ENCODE data around the gene ST3GAL2.
"Not testable (repeated sequence)": the region's sequence is repeated elsewhere in the genome, so short reads cannot be mapped to it uniquely, and the experiment has no call there.

The ST3GAL2 gene

DNA sequence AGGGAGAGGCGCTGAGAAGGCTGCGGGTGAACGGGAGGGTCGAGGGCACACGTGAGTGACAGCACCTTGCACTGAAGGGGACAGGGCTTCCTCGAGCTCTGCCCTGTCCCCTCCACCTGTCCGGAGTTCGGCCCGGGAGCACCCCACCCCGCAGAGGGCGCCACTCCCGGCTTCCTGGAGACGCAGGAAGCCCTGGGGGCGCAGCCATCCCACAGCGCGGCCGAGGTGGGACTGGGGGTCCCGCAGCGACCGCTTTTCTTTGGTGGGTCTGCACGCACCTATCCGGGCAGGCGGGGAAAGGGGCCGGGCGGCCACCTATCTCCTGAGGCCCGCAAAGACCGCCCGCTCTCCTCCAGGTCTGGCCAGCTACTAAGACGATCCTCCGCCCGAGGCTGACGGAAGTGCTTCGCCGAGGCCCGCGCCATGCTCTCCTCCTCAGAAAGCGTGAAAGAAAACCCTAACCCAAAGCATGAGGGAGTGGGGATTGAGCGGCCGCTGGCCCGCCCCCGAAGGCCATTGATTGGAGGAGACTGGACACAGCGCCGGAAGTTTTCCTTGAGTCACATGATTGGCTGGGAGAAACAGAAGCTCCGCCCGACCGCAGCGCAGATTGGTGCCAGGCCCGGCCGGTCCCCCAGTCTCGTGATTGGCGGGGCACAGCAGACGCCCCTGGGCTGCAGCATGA is 57.8 kb downstream of the ST3GAL2 start:
- peak; percentile 97 for DNase-seq

DNA sequence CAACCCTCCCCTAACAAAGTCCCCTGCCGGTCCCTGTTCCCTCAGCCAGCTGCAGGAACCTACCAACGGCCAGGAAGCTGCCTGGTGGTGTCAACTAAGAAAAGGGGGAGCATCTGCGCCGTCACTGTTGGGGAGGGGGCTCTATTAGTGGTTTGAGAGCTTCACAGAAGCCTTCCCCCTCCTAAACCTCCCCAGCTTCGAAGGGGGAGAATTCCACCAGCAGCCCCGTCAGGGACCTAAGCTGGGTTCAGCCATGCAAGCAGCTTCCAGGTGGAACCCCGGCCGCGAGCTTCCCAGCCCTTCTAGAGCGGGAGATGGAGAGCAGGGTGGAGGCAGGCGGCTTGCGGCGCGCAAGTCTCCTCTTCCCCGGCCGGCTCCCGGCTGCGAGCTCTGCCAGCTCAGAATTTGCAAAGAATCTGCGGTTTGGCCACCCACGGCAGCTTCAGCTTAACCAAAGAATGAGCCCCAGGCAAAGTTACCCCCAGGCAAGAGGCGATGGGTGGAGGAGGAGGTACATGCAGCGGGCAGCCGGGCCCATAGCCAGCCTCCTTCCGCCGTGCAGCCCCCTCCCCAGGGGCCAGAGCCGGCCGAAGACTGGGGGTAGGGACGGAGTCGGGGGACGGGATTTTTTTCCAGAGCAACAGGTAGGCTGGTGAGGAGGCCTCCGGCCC is 58.5 kb downstream of the ST3GAL2 start:
- peak; percentile 87 for DNase-seq

DNA sequence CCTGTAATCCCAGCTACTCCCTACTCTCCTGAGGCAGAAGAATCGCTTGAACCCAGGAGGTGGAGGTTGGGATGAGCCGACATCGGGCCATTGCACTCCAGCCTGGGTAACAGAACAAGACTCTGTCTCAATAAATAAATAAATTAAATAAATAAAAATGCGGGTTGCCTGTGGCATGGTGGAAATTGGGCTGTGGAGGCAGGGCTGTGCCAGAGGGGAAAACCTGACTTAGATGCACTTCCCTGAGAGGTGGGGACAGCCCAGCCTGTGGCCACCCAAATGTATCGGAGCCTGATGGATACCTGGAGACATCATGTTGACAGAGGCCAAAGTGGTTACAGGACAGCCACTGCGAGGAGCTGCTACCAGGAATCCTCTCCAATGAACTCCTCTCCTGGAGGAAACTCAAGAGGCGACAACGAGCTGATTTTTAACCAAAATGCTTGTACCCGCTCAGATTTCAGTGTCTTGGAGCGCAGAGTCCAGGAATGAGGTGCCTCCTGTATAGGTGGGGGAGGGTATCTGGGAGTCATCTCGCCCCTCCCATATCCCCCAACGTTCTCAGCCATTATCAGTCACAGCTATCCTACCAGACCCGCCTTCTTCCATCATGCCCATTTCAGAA is 59.9 kb downstream of the ST3GAL2 start:
- DNase-seq: no peak

DNA sequence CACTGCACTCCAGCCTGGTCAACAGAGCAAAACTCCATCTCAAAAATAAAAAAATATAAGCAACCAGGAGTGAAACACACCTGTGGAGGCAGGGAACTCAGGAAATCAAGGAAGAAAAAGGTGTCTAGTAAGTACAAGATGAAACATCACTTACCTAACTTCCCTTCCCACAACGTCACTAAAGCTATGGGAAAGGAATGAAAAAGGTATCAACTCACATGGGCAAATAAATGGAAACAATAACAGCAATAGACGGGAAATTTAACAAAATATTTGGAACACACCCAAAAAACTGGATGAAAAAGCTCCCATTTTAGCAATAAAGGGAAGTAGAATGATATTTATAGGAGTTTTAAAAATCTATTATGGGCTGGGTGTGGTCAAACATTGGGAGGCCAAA is 61.1 kb downstream of the ST3GAL2 start:
- DNase-seq: no peak

DNA sequence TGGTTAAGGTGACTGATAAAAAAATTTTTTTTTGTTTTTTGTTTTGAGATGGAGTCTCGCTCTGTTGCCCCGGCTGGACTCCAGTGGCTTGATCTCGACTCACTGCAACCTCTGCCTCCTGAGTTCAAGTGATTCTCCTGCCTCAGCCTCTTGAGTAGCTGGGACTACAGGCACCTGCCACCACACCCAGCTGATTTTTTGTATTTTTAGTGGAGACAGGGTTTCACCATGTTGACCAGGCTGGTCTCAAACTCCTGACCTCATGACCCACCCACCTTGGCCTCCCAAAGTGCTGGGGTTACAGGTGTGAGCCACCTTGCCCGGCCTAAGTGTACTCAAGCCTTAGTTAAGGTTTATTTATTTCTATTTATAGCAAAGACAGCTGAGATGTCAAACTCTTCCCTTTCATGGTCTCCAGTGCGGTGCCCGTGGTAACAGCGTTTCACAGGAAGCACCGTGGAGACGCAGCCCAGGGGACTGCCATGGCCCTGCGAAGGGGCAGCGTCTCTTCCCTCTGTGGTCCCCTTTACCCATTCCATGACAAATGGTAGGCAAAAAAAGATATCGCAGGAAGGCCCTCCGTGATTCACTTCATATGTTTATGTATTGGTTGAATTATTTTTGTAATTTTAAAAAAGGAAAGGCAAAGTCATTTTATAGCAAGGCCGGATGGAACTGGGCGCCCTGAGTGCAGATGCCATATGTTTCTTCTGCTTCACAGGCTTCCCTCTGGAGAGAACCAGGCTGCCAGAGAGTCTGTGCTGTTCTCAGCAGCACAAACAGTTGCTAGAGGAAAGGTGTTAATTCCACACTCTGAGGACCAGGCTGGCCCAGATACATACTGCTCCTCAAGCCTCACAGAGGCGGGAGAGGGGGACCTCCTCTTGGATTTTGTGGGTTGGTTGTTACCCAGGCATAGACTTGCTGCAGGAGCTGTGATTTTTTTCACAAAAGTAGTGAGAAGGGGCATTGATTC is 63.0 kb downstream of the ST3GAL2 start:
- DNase-seq: no peak

DNA sequence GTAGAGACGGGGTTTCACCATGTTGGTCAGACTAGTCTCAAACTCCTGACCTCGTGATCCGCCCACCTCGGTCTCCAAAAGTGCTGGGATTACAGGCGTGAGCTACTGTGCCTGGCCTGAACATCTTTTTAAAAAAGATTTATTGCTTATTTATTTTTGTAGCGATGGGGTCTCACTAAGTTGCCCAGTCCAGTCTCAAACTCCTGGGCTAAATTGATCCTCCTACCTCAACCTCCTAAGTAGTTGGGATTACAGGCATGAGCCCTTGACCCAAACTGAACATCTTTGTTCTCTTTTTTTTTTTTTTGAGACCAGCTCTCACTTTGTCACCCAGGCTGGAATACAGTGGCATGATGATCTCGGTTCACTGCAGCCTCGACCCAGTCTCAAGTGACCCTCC is 64.7 kb downstream of the ST3GAL2 start:
- no peak for DNase-seq

DNA sequence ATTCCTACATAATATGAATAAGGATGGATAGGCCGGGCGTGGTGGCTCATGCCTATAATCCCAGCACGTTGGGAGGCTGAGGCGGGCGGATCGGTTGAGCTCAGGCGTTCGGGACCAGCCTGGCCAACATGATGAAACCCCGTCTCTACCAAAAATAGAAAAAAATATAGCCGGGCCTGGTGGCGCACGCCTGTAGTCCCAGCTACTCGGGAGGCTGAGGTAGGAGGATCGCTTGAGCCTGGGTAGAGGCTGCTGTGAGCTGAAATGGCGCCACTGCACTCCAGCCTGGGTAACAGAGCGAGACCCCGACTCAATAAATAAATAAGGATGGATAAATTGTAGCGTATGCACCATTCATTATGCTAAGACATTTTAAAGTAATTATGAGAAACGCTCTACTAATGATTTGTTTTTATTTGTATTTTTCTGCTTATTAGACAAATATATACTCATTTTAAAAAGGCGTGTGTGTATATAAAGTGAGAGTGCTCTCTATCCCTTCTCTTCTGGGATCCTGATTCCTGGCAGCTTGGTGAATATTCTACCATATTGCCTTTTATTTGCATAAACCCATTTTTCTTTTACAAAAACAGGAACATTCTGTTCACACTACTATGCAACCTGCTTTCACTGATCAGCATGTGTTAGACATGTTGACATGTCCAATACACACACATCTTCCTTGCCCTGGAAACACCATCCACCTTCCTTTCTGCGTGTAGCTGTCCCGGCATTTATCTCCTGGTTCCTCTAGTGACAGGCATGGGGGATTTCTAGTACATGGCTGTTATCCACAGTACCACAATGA is 65.8 kb downstream of the ST3GAL2 start:
- DNase-seq: no peak

DNA sequence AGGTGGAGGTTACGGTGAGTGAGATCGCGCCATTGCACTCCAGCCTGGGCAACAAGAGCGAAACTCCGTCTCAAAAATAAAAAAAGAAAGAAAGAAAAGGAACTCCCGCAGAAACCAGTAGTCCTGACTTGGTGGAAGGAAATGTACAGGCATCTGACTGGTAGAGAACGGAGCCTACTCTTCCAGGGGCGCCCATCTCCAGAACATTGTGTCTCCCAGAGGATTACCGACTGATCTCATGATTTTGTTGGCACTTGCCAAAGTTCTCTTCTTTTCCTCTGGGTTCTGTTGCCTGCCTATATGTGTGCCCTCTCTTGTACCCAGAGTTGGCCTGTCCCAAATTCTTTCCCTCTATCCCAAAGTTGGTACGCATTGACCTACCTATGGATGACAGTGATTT is 68.0 kb downstream of the ST3GAL2 start:
- no peak for DNase-seq

DNA sequence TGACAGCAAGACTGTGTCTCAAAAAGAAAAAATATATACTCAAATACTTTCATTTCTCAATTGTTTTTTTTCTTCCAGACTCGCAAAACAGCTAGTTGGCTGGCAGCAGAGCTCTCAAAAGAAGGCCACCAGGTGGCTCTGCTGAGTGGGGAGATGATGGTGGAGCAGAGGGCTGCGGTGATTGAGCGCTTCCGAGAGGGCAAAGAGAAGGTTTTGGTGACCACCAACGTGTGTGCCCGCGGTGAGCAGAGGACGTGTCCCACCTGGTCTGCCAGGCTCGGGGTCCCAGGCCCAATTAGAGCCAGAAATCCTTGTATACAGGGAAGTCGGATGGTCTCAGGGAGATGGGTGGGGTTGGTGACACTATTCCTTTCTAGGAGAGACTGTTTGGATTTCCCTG is 68.8 kb downstream of the ST3GAL2 start:
- peak; percentile 48 for DNase-seq

DNA sequence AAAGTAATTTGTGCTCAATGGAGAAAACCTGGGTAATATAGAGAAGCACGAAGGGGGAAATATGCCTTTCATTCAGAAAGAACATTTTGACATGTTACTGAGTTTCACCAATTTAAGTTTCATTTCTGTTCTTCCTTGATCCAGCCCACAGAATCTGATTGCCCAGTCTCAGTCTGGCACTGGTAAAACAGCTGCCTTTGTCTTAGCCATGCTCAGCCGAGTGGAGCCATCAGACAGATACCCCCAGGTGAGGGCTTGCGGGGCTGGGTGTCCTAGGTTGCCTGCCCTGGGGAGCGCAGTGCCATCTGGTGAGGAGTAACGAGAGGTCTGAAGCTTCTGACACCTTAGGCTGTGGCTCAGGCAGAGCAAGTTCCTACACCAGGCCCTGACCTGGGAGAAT is 74.5 kb downstream of the ST3GAL2 start:
- DNase-seq: no peak

DNA sequence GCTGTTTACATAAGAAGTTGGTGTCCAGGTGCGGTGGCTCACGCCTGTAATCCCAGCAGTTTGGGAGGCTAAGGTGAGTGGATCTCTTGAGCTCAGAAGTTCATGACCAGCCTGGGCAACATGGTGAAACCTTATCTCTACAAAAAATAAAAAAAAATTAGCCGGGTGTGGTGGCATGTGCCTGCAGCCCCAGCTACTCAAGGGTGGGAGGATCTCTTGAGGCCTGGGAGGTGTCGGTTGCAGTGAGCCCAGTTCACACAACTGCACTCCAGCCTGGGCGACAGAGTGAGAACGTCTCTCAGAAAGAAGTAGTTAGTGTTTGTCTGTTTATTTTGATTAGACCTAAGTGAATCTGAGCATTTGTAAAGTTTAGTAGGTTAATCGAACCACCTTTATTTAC is 79.3 kb downstream of the ST3GAL2 start:
- DNase-seq: no peak

DNA sequence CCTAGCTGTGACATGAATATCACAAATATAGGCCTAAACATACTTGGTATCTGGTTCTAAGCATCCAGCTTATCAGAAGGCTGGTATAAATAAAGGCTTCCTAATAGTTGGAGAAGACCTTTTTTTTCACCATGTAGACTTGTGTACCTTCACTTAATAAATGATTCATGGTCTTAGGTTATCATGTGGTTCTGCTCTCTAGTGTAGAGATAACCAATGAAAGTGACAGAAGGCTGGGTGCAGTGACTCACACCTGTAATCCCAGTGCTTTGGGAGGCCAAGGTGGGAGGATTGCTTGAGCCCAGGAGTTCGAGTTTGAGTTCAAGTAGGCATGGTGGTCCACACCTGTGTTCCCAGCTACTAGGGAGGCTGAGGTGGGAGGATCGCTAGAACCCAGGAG is 89.1 kb downstream of the ST3GAL2 start:
- DNase-seq: no peak

DNA sequence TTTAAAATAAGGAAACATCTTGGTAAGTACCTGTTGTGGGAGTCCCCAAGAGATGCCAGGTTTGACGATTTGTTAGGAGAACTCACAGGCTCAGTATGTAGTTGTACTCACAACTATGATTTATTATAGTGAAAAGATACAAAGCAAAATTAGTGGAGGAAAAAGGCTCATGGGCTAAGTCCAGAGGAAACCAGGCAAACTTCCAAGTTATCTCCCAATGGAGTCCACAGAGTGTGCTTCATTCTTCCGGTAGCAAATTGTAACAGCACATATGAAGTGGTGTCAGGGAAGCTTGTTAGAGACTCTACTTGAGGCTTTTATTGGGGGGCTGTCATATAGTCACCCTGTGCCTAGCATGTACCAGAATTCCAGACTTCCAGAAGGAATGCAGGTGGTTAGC is 89.9 kb downstream of the ST3GAL2 start:
- no peak for DNase-seq

DNA sequence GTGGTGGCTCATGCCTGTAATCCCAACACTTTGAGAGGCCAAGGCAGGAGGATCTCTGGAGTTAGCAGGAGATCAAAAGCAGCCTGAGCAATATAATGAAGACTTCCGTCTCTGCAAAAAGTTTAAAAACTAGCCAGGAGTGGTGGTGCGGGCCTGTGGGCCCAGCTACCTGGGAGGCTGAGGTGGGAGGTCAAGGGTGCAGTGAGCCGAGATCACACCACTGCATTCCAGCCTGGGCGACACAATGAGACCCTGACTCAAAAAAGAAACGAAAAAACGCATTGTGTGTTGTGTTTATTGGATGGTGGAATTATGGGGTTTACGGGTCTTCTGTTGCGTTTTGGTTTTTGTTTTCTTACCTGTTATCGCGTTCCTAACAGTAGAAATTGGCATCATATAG is 93.1 kb downstream of the ST3GAL2 start:
- no peak for DNase-seq

DNA sequence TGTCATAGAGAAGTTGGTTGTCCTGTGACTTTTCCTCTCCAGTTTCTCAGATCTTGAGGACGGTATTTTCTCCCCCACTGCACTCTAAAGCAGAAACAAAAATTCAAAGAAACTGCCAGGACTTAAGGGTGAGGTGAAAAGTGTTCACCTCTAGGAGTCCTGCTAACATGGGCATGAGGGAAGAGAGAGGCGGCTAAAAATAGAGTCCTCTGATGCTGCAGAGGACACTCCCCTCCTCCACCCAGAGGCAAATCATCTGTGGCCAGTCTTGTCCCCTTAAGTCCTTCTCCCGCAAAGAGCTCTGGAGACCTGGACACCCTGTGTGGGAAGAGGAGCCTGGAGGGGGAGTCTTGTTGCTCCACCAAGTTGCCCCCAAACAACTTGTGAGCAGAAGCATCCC is 96.9 kb downstream of the ST3GAL2 start:
- no peak for DNase-seq

DNA sequence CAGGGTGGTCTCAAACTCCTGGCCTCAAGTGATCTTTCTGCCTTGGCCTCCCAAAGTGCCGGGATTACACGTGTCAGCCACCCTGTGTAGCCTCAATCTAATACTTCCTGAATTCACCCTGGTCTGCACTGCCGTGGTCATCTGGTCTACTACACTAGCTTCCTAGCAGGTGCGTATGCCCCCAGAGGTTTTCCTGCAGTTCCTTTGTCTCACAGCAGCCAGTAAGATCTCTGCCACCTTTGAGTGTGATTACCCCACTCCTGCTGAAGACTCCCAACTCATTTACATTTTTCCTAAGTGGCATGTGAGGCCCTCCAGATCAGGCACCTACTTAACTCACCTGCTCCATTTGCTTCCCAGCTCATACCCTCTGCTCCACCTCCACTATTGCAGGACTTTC is 97.3 kb downstream of the ST3GAL2 start:
- no peak for DNase-seq

DNA sequence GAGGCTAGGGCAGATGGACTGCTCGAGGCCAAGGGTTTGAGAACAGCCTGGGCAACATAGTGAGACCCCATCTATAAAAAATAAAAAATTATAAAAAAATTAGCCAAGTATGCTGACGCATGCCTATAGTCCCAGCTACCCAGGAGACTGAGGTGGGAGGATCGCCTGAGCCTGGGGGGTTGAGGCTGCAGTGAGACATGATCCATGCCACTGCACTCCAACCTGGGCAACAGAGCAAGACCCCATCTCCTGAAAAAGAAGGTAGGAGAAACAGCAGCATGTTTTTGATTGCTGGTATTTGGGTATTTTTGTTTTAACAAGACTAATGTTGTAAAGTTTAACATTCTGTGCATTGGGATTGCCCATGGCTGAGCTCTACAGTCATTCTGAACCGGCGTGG is 101.1 kb downstream of the ST3GAL2 start:
- DNase-seq: no peak

DNA sequence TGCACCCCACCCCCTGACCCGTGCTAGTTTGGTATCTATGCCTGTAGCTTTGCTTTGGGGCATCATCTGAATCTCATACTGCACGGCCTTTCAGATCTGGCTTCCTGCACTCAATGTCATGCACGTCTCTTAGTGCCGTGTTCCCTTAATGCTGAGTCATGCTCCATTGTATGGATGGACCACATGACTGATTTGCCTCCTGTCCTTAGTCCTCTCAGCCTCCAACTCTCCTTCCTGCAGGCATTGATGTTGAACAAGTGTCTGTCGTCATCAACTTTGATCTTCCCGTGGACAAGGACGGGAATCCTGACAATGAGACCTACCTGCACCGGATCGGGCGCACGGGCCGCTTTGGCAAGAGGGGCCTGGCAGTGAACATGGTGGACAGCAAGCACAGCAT is 106.2 kb downstream of the ST3GAL2 start:
- DNase-seq: not testable (repeated sequence)

DNA sequence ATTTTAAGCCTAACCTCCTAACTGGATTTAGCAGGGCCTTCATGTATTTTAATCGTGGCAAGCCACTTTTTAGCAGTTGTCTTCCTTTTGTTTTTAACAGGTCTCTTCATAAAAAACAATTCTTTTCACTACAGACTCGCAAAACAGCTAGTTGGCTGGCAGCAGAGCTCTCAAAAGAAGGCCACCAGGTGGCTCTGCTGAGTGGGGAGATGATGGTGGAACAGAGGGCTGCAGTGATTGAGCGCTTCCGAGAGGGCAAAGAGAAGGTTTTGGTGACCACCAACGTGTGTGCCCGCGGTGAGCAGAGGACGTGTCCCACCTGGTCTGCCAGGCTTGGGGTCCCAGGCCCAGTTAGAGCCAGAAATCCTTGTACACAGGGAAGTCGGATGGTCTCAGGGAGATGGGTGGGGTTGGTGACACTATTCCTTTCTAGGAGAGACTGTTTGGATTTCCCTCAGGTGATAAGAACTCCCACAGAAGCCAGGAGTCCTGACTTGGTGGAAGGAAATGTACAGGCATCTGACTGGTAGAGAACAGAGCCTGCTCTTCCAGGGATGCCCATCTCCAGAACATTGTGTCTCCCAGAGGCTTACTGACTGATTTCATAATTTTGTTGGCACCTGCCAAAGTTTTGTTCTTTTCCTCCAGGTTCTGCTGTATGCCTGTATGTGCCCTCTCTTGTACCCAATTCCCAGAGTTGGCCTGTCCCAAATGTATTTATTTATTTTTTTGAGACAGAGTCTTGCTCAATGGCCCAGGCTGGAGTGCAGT is 107.1 kb downstream of the ST3GAL2 start:
- no peak for DNase-seq

DNA sequence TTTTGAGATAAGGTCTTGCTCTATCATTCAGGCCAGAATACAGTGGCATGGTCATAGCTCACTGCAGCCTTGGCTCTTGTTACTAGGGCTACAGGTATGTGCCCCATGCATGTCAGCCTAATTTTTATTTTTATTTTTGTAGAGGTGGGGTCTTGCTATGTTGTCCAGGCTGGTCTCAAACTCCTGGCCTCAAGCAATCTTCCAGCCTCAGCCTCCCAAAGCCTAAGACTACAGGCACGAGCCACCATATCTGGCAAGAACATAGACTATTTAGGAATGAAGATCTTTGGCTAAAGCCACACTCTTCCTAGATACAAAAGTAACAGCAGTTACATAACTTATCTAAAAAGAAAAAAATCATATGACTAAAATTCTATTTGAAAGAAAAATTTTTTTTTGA is 107.8 kb downstream of the ST3GAL2 start:
- DNase-seq: no peak

Data from stimulated activated CD8-positive, alpha-beta memory T cell treated with anti-CD3 and anti-CD28 coated beads, Interleukin-4, amount 100 ng/mL, for 48 hours (primary cell).